Measurements from ENCODE around the gene ZNF282. TPM values are rescaled to one million over a fixed set of nuclear protein-coding genes. Genes with fewer than 3 reads are reported as not detected.
A peak's percentile ranks its signal among the peaks of the same experiment; 100 is the strongest.
"Not testable (repeated sequence)": the region's sequence is repeated elsewhere in the genome, so short reads cannot be mapped to it uniquely, and the experiment has no call there.

Gene ZNF282
- total RNA-seq, 1 donor from 2014 or later = 15.0 TPM

DNA sequence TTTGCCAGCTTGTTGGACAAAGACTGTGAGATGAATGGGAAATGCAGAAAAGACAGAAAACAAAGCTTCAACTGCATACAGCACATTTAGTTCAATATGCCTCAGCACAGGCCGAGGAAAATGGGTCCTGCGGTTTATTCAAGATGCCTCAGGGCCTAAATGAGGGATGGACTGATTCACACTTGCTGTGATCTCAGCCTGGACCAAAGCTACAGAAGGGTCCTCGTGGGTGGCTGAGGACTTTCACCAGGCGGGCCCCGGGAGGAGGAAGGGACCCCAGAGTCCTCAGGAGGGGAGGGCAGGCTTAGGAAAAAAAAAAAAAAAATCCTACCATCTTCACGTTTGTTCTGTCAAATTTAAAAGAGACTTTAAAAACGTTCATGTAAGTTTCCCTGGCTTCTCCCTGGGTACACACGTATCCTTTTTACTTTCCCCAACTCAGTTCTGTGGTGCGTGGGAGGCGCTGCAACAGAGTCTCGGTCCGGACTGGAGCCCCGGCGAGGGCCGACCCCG is 66.0 kb downstream of the ZNF282 start:
- Histone ChIP-seq H3K4me1 (peaks cover 30% of the 10 kb centered on the region), H3K27me3 (ENCODE audit: low read depth) (no peaks in the 10 kb centered on the region), H3K36me3 (peaks cover 8% of the 10 kb centered on the region), H3K27ac (replicated peaks) (peak overlapping the region; percentile 92), H3K9me3 (replicated peaks) (no peaks in the 10 kb centered on the region), H3K4me3 (peak overlapping the region; percentile 69)
- intact Hi-C loops (cut with micrococcal nuclease) = no loop called here
- TF ChIP-seq, protein P1, sequence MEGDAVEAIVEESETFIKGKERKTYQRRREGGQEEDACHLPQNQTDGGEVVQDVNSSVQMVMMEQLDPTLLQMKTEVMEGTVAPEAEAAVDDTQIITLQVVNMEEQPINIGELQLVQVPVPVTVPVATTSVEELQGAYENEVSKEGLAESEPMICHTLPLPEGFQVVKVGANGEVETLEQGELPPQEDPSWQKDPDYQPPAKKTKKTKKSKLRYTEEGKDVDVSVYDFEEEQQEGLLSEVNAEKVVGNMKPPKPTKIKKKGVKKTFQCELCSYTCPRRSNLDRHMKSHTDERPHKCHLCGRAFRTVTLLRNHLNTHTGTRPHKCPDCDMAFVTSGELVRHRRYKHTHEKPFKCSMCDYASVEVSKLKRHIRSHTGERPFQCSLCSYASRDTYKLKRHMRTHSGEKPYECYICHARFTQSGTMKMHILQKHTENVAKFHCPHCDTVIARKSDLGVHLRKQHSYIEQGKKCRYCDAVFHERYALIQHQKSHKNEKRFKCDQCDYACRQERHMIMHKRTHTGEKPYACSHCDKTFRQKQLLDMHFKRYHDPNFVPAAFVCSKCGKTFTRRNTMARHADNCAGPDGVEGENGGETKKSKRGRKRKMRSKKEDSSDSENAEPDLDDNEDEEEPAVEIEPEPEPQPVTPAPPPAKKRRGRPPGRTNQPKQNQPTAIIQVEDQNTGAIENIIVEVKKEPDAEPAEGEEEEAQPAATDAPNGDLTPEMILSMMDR (IDR thresholded peaks at IDR 0.05; ENCODE audit: borderline replicate concordance) = no peak
- DNase-seq = no peak

DNA sequence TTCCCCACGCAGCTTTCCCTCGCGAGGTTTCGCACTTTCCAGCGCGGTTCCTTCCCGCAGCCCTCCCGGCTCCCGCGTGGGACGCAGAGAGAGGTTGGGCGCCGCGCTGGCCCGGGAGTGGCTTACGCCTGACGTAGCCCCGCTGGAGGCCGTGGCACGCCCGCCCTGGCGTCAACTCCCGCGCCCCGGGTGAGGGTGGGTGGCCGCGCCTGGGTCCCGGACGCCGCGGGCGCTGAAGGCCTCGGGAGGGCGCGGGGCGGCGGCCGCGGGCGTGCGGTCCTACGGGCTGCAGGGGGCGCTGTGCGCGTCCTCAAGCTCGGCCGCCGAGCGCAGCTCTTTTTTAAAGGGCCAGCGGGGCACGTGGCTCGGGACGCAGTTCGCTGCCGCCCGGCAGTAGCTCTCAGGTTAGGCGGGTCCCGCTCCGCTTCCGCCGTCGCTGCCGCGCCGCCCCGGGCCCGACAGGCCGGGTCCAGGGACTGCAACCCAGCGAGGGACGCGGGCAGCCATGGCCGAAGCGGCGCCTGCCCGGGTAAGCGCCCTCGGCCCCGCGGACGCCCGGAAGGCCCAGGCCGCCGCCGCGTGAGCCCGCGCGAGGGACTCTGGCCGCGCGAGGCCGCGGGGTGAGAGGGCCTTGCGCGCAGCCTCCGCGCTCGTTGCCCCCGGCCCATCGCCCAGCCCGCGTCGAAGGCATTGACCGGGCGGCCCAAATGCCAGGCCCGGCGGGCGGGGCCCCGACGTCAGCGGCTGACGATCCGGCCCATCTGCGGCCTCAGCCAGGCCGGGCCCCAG is 66.7 kb downstream of the ZNF282 start, which contains the start of gene ZNF783:
Gene ZNF783 (plus strand): TSS at position 368 of the 789 bp plus-strand sequence. CDS start 138 bp downstream, at position 506.
- DNase-seq = peak; percentile 91
- H3K4me1 ChIP-seq = peaks cover 30% of the 10 kb centered on the region
- peak within 1 kb of the TSS; percentile 92 for H3K27ac ChIP-seq (replicated peaks)
- no peaks in the 10 kb centered on the region for H3K9me3 ChIP-seq (replicated peaks)
- peak within 1 kb of the TSS; percentile 69 for H3K4me3 ChIP-seq
- no peaks in the 10 kb centered on the region for H3K27me3 ChIP-seq (ENCODE audit: low read depth)
- TF ChIP-seq, protein P1 (IDR thresholded peaks at IDR 0.05; ENCODE audit: borderline replicate concordance) = peak; percentile 96
- intact Hi-C loops (cut with micrococcal nuclease) = no loop called here
- H3K36me3 ChIP-seq = peaks cover 13% of the 10 kb centered on the region

DNA sequence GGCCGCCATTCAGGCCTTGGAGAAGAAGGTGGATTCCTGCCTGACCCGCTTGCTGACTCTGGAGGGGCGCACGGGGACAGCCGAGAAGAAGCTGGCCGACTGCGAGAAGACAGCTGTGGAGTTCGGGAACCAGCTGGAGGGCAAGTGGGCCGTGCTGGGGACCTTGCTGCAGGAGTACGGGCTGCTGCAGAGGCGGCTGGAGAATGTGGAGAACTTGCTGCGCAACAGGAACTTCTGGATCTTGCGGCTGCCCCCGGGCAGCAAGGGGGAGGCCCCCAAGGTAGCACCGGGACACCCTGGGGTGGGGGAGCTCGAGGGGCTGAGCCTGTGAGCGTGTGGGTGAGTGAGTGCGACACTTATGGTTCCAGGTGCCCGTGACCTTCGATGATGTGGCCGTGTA is 71.1 kb downstream of the ZNF282 start:
- no peak overlapping the region for H3K27ac ChIP-seq (replicated peaks)
- TF ChIP-seq, protein P1 (IDR thresholded peaks at IDR 0.05; ENCODE audit: borderline replicate concordance) = no peak
- no peaks in the 10 kb centered on the region for H3K27me3 ChIP-seq (ENCODE audit: low read depth)
- H3K9me3 ChIP-seq (replicated peaks) = no peaks in the 10 kb centered on the region
- peaks cover 47% of the 10 kb centered on the region for H3K36me3 ChIP-seq
- intact Hi-C loops (cut with micrococcal nuclease) = no loop called here
- DNase-seq = no peak
- peaks cover 27% of the 10 kb centered on the region for H3K4me1 ChIP-seq
- H3K4me3 ChIP-seq = no peak overlapping the region

DNA sequence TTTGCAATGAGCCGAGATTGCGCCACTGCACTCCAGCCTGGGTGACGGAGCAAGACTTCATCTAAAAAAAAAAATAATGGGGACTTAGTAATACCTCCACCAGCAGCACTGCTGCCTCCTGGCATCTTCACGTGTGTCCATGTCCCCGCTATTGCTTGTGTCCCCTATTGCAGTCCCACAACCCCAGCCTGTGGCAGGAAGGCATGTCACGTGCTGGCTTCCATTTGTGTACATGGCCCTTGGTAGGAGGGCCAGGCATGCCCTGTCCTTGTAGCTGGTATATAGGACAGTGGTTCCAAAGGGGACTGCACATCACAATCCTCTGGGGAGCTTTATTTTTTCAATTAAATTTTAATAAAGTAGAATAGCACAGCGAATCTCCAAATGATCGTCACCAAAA is 72.4 kb downstream of the ZNF282 start:
- Histone ChIP-seq H3K9me3 (replicated peaks) (no peaks in the 10 kb centered on the region), H3K27me3 (ENCODE audit: low read depth) (no peaks in the 10 kb centered on the region), H3K4me3 (no peak overlapping the region), H3K4me1 (peaks cover 15% of the 10 kb centered on the region), H3K27ac (replicated peaks) (no peak overlapping the region), H3K36me3 (peaks cover 58% of the 10 kb centered on the region)
- TF ChIP-seq, protein P1 (IDR thresholded peaks at IDR 0.05; ENCODE audit: borderline replicate concordance) = no peak
- no peak for DNase-seq
- intact Hi-C loops (cut with micrococcal nuclease) = no loop called here

DNA sequence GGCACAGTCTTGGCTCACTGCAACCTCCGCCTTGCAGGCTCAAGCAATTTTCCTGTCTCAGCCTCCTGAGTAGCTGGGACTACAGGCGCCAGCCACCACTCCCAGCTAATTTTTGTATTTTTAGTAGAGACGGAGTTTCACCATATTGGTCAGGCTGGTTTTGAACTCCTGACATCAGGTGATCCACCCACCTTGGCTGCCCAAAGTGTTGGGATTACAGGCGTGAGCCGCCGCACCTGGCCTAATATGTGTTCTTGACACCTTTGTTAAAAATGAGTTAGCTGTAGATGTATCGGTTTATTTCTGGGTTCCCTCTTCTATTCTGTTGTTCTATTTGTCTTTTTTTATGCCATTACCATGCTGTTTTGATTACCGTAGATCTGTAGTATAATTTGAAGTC is 79.1 kb downstream of the ZNF282 start:
- H3K27me3 ChIP-seq (ENCODE audit: low read depth); H3K27ac ChIP-seq (replicated peaks); intact Hi-C loops (cut with micrococcal nuclease); H3K9me3 ChIP-seq (replicated peaks); H3K4me3 ChIP-seq; DNase-seq; H3K4me1 ChIP-seq: not testable (repeated sequence)
- peaks cover 76% of the 10 kb centered on the region for H3K36me3 ChIP-seq

Other genes with a start within 250 kb of the ZNF282 start
- gene PDIA4, start 167.0 kb upstream of the ZNF282 start, total RNA-seq = 32.3 TPM
- gene ZNF786, start 104.8 kb upstream of the ZNF282 start, total RNA-seq = 2.4 TPM
- gene ZNF425, start 69.2 kb upstream of the ZNF282 start, total RNA-seq = 0.58 TPM
- 7.1 TPM for gene ZNF398, start 48.1 kb upstream of the ZNF282 start, total RNA-seq
- 5.4 TPM for gene ZNF212, start 44.1 kb downstream of the ZNF282 start, total RNA-seq
- gene ZNF783, start 66.7 kb downstream of the ZNF282 start, total RNA-seq = 4.5 TPM